ENCODE measurements around the gene FAT4.
A peak's percentile ranks its signal among the peaks of the same experiment; 100 is the strongest.

FAT4 gene

GRCh38 chr4:125316791-125317524 is 2.2 kb downstream of the FAT4 start:
- DNase-seq = peak in 1 of 2 experiments; percentile 71

GRCh38 chr4:125317525-125317877 is 2.7 kb downstream of the FAT4 start:
- DNase-seq = no peak

DNA sequence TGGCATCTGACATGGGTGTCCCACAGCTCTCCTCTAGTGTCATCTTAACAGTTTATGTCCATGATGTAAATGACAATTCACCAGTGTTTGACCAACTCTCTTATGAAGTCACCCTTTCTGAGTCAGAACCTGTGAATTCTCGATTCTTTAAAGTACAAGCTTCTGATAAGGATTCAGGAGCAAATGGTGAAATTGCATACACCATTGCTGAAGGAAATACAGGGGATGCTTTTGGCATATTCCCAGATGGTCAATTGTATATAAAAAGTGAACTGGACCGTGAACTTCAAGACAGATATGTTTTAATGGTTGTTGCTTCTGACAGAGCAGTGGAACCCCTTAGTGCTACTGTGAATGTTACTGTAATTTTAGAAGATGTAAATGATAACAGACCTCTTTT is 4.6 kb downstream of the FAT4 start:
- DNase-seq = no peak

DNA sequence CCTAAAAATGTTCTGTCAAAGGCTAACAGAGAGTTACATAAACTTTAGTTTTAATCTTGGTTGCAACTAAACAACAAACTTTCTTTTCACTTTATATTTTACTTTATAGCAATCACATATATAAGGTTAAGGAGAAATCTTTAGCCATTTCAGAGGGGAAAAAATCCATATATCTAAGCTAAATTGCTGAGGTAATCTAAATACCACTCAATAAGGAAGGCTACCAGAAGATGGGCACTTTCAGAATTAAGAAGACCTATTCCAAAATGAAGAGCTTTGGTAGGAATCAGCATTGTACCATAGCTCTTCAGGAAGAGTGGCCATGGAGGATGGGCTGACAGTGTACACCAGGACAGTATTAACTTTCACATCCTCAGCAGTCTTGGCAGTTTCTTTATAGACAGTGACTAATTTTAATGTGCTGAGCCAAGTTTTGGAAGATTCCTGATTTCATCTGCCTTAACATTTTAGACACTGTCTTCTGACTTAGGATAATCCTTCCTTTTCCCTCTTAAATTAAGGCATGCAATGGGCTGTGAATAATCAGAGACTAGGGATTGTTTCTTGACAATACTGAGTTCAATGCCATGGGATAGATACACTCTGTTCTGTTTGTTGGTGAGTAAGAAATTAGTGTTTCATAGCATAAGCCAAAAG is 7.1 kb downstream of the FAT4 start:
- peak in 1 of 2 experiments; percentile 40 for DNase-seq

- DNase-seq = no peak
These were observed 7.6 kb downstream of the FAT4 start for GRCh38 chr4:125322366-125322730.

GRCh38 chr4:125323654-125324053 is 8.9 kb downstream of the FAT4 start:
- peak in 1 of 2 experiments; percentile 50 for DNase-seq

DNA sequence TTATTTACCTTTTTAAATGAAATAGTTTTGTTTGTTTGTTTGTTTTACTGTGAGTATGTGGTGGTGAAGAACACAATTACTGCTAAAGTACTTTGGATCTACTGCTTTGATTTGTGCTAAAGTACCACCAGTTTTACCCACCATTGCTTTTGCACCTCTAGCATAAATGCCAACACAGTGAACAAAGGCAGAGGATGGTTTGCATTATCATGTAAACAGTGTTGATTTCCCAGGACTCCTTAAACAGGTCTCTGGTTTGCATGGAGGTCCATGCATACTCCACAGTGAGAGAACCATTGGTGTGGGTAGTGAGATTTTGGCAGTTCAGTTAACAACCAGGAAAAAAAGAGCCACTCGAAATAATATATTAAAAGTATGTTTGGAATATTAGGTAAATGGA is 11.0 kb downstream of the FAT4 start:
- DNase-seq = no peak

DNA sequence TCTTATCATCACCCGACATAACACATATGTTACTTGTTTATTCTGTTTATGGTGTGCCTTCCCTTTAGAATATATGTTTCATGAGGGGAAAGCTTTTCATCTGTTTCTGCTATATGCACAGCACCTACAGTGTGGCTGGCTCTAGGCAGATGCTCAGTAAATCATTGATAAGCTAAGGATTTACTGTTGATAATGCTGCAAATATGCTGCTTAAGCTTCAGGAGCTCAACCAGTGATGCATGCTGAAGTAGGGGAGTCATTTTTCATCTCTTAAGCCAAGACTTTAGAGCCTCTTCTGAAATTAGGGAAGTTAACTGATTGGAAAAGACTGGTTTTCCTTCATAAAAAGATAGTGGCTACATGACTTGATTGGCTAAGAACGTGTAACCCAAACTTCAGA is 16.4 kb downstream of the FAT4 start:
- no peak for DNase-seq

- DNase-seq = no peak
These were observed 20.2 kb downstream of the FAT4 start for GRCh38 chr4:125334926-125335325.

DNA sequence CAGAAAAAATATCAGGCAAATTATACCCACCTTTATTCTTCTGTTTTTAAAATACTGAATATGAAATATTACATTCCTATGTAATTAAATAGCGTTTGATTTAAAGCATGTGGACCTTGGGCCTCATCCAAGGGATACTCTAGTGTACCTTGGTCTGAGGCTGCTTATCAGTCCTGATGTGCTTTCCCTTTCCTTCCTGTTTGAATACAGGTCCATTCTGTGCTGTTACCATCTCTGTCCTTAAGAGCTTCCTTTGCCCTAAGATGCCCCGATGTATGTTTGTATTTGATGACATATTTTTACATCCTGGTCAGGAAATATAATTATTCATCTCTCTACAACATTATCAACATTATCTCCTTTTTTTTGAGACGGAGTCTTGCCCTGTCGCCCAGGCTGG is 24.1 kb downstream of the FAT4 start:
- no peak for DNase-seq

- DNase-seq = no peak
These were observed 29.4 kb downstream of the FAT4 start for GRCh38 chr4:125344198-125344597.

DNA sequence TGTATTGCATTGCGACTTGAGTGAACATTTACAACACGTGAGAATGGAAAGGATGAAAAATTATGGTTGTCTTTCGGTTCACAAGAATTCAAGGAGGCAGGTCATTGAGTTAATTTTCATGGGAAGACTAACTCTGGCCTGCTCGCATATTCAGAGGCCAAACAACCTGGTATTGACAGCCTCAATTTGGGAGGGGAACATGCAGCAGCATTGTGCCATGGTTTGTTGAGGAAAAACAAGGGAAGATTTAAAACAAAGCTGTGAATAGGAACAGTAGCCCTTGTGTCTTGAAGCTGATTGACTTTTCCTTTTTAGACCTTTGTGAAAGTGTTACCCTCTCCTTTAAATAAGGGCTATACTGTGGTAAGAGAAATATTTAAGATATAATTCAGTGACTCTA is 31.9 kb downstream of the FAT4 start:
- no peak for DNase-seq

- DNase-seq = no peak
These were observed 35.8 kb downstream of the FAT4 start for GRCh38 chr4:125350470-125351135.

DNA sequence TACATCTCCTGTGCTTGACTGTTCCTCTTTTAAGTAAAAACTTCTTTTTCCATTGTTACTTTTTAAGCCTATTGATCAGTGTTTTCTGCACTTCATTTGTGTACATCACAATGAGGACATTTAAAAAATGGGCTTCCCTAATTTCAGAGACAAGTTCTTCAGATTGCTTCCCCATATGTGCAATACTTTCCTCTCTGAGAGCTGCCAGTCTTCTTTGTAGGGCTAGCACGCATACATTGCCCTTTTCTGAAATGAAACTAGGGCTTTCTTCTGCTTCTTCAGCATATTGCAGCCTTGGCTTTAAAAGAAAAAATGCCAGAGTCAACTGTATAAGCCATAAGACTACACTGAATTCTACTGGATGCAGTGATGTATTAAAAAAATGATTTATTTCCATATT is 37.8 kb downstream of the FAT4 start:
- DNase-seq = no peak

DNA sequence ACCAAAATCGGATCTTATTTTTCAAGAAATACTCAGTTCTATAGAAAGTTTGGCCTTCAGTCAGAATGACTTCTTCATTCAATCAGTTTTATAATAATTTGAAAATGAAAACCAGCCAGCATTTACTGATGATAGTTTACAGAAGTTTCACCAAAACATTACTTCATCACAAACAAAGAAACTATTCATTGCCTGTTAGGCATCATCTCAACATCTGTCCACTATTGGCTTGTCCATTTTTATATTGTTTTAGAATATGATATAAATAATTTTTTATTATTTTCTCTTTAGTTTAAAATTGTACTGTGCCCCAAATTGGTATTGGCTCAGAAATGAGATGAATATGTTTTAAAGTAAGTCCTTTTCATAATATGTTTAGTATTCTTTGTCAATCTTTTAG is 38.4 kb downstream of the FAT4 start:
- no peak for DNase-seq

DNA sequence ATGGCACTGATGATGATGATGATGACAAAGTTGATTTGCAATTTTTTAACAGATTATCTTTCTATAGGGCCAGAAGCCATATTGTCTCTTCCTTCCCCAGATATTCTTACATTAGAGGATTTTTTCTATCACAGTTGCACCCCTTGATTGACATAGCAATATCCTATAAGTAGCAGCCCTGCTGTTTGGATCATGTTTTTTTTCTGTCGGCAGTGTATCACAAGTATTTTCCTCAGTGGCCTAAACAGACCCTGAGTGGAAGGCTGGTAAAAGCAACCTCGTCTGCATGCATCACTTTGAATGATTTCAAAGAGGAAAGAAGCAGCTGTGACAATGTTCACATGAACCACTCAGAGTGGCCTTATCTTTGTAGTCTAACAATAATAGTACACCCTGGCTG is 41.0 kb downstream of the FAT4 start:
- no peak for DNase-seq

DNA sequence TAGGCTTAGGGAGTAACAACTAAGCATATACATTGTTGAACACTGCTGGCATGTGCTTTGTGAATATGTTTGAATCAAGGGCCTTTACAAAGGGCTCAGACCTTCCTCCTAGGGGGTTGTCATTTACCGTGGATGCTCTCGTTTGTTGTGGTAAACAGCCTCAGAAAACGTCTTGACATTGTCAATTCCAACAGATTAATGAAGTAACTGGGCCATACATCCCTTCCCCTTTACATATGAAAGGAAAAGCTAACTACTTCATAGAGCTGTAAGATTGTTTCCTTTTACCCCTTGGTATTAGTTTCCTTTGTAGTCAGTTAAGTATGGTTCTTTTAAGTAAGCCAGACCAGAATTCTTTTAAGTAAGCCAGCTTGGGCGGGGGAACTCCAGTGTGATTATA is 42.9 kb downstream of the FAT4 start:
- no peak for DNase-seq

GRCh38 chr4:125358453-125358852 is 43.7 kb downstream of the FAT4 start:
- DNase-seq = no peak

- no peak for DNase-seq
These were observed 44.6 kb downstream of the FAT4 start for GRCh38 chr4:125359363-125359762.

DNA sequence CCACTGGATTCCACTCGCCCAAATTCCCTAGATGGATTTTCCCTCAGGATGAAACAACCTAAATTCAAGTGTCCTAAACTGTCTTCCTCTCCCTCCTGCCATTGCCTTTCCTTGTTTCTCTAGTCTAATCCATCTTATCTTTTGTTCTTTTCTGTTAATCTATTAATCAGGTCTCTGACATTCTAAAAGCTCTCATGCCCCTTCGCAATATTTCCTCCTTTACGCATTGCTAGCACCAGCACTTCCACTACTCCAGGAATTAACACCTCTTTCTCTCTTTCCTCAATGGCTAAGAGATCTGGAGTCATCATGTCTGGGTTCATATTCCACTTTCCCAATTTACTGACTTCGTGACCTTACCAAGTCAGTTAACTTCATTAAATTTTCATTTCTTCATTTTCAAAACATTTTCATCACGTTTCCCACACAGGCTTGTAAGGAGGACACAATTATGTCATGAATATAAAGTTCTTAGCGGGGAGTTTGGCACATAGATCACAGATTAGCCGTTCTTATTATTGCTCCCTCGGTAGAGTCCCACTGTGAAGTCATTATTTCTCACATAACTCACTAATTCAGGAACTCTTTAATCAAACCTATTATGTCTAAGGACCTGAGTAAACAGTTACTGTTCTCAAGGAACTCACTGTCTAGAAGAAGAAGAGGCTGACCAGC is 45.3 kb downstream of the FAT4 start:
- DNase-seq = no peak

GRCh38 chr4:125360727-125361126 is 46.0 kb downstream of the FAT4 start:
- DNase-seq = no peak
